Stimulated activated CD4-positive, alpha-beta T cell treated with anti-CD3 and anti-CD28 coated beads, Interleukin-12 subunit alpha, Interleukin-12 subunit beta, amount 100 ng/mL, for 24 hours (primary cell): ENCODE results near the gene FAM184B.
A peak's percentile ranks its signal among the peaks of the same experiment; 100 is the strongest.

Source experiments
- DNase-seq, 2 experiments: peaks; one replicate each; pipeline ENCODE4 v3.0.0-alpha.2; 2020; ENCODE audit warnings: low read depth in 2 of 2

The FAM184B gene

GRCh38 chr4:17781300-17782287 is at the start of gene FAM184B:
FAM184B (minus strand) TSS chr4:17781621; CDS start chr4:17781299, 322 bp downstream.
- DNase-seq, result no peak

GRCh38 chr4:17823871-17824669 is 42.6 kb upstream of the FAM184B start:
- no peak for DNase-seq

- DNase-seq, result no peak
Measured at GRCh38 chr4:17817027-17817426, 35.6 kb upstream of the FAM184B start.

- DNase-seq, result no peak
Measured at GRCh38 chr4:17816142-17816541, 34.7 kb upstream of the FAM184B start.

GRCh38 chr4:17814140-17814539 is 32.7 kb upstream of the FAM184B start:
- DNase-seq, result no peak

GRCh38 chr4:17812801-17813200 is 31.4 kb upstream of the FAM184B start:
- DNase-seq, result no peak

- DNase-seq, result no peak
Measured at GRCh38 chr4:17812125-17812524, 30.7 kb upstream of the FAM184B start.

GRCh38 chr4:17811078-17811603 is 29.7 kb upstream of the FAM184B start:
- peak in 1 of 2 experiments; percentile 13 for DNase-seq

GRCh38 chr4:17810260-17811077 is 29.0 kb upstream of the FAM184B start, which contains the start of the genes DCAF16 and NCAPG:
DCAF16 (minus strand) TSS chr4:17810757; CDS start chr4:17804141, 6,616 bp downstream.
NCAPG (plus strand) TSS chr4:17810979; CDS start chr4:17811078, 99 bp downstream.
- peak; percentile 96 to 99 for DNase-seq

GRCh38 chr4:17809667-17810066 is 28.2 kb upstream of the FAM184B start:
- DNase-seq, result no peak

GRCh38 chr4:17807446-17807845 is 26.0 kb upstream of the FAM184B start:
- no peak for DNase-seq

- no peak for DNase-seq
Measured at GRCh38 chr4:17805580-17806155, 24.2 kb upstream of the FAM184B start.

GRCh38 chr4:17797808-17798207 is 16.4 kb upstream of the FAM184B start:
- no peak for DNase-seq

- DNase-seq, result no peak
Measured at GRCh38 chr4:17794730-17795129, 13.3 kb upstream of the FAM184B start.

GRCh38 chr4:17788956-17789355 is 7.5 kb upstream of the FAM184B start:
- DNase-seq, result no peak

- no peak for DNase-seq
Measured at GRCh38 chr4:17787315-17787714, 5.9 kb upstream of the FAM184B start.

- DNase-seq, result no peak
Measured at GRCh38 chr4:17786567-17786966, 5.1 kb upstream of the FAM184B start.

GRCh38 chr4:17785858-17786257 is 4.4 kb upstream of the FAM184B start:
- no peak for DNase-seq

GRCh38 chr4:17780501-17781299 is 721 bp downstream of the FAM184B start:
- DNase-seq, result no peak

- no peak for DNase-seq
Measured at GRCh38 chr4:17778431-17778830, 3.0 kb downstream of the FAM184B start.
